Stomach smooth muscle (tissue), 2 donors: ENCODE measurements around the gene MAFG.
A peak's percentile ranks its signal among the peaks of the same experiment; 100 is the strongest.

Experiments used
- H3K27ac ChIP-seq: one replicate; pipeline ENCODE4 v1.7.0; 2013; ENCODE audit warnings: mild to moderate bottlenecking, low read length, inconsistent platforms
- H3K27me3 ChIP-seq, 2 donors: one replicate each; pipeline ENCODE4 v1.7.0; 2013; ENCODE audit warnings: low read length in 2 of 2; ENCODE audit not compliant: insufficient read depth in 2 of 2, control insufficient read depth in 1 of 2
- H3K36me3 ChIP-seq, 2 donors: one replicate each; pipeline ENCODE4 v1.7.0; 2013; ENCODE audit warnings: low read length in 2 of 2; ENCODE audit not compliant: control insufficient read depth in 2 of 2, insufficient read depth in 2 of 2
- H3K4me1 ChIP-seq: one replicate; pipeline ENCODE4 v1.7.0; 2013; ENCODE audit warnings: low read length; ENCODE audit not compliant: control insufficient read depth, insufficient read depth
- H3K4me3 ChIP-seq, 2 donors: one replicate each; pipeline ENCODE4 v1.7.0; 2013; ENCODE audit warnings: low read length in 2 of 2
- H3K9ac ChIP-seq, 2 donors: one replicate each; pipeline ENCODE4 v1.7.0; 2013; ENCODE audit warnings: low read length in 2 of 2, mild to moderate bottlenecking in 1 of 2
- H3K9me3 ChIP-seq, 2 donors: one replicate each; pipeline ENCODE4 v1.7.0; 2013; ENCODE audit warnings: low read length in 2 of 2; ENCODE audit not compliant: control insufficient read depth in 2 of 2
- donor health status: healthy.
- donor health status: Pancreatic carcinoma.

MAFG gene

DNA sequence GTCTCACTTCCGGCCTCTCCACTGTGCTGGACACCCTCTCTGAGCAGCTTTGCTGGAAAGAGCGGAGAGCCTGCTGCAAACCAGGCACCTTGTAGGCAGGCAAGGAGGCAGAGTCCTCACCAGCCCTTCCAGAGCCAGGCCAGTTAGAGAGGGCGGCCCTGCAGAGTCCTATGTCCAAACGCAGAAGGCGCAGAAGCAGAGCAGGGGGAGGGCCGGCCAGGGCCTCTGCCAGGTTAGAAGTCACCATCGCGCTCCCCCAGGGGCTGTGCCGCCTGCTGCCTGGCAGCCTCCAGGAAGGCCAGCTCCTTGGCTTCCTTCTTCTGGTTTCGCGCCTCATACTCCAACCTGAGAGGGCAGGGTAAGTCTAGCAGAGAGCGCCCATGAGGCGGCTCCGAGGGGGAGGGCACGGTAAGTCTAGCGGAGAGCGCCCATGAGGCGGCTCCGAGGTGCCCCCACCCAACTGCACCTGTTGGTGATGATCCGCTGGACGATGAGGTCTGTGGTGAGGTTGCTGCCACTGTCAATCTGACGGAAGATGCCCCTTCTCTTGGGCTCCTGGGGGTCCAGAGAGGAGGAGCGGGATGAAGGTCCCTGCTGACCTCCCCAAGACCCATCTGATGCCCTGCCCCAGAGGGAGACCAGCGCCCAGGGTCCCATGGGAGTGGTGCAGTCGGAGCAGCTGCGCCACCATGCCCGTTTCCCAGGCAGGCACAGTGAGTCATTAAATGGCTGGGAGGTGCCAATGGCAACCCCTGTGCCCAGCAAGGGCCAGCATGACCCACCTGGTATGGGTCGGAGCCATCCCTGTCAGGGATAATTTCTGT is 22.7 kb downstream of the MAFG start:
- no peak overlapping the region for H3K9ac ChIP-seq
- H3K36me3 ChIP-seq = peaks cover 0 to 8% of the 10 kb centered on the region in 2 donors
- H3K4me3 ChIP-seq = no peak overlapping the region
- H3K27ac ChIP-seq = no peak overlapping the region
- H3K4me1 ChIP-seq = peaks cover 12% of the 10 kb centered on the region
- H3K27me3 ChIP-seq = peaks cover 5 to 19% of the 10 kb centered on the region in 2 donors
- H3K9me3 ChIP-seq = no peaks in the 10 kb centered on the region

DNA sequence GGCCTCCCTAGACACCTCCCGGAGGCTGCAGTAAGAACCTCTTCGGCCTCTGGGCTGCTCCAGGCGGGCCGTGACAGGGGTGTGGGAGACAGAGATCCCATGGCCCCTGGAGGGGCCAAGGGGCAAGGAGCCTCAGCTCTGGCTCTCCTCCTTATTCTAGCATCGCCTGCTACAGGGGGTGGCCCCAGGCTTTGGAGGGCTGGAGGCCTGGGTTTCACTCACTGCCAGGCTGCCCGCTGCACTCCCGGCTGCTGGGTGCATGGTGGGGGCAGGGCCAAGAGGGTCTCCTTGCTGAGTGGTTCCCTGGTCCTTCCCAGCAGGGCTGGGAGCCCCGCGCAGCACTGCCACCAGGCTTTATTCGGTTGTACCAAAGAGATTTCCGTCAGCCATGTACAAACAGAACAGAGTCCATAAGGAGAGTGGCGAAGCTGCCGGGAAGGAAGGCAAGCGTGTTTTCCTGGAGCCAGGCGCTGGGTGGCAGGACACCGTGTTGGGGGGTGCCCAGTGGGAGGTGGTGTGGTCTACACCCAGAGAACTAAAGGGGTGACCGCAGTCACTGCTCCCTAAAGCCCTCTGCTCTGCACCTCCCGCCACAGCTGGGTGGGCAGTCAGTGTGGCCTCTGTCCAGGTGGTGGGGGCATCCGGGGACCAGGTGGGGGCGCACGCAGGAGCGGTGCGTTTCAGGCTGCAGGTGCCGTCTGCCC is 23.5 kb downstream of the MAFG start:
- peaks cover 12% of the 10 kb centered on the region for H3K4me1 ChIP-seq
- H3K9ac ChIP-seq = no peak overlapping the region
- no peak overlapping the region for H3K27ac ChIP-seq
- H3K36me3 ChIP-seq = peaks cover 3 to 11% of the 10 kb centered on the region in 2 donors
- H3K9me3 ChIP-seq = no peaks in the 10 kb centered on the region
- no peak overlapping the region for H3K4me3 ChIP-seq
- peaks cover 5 to 19% of the 10 kb centered on the region in 2 donors for H3K27me3 ChIP-seq

DNA sequence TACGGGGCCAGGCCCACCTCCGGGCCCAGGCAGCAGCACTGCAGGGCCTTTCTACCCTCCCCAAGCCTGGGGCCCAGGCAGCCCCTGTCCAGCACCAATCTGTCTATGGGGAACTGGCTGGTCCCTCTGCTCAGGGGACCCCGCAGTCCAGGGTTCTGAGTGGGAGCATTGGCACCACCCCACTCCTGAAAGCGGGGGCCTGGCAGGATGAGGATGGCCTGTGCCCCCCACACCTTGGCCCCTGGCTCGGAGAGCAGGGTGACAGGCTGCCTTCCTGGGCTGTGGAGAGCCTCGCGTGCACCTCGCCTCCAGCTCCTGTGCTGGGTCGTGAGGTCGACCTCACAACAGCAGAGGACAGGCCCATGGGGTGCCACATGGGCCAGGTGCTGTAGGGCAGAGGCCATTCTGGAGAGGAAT is 24.1 kb downstream of the MAFG start:
- H3K4me1 ChIP-seq = peaks cover 12% of the 10 kb centered on the region

DNA sequence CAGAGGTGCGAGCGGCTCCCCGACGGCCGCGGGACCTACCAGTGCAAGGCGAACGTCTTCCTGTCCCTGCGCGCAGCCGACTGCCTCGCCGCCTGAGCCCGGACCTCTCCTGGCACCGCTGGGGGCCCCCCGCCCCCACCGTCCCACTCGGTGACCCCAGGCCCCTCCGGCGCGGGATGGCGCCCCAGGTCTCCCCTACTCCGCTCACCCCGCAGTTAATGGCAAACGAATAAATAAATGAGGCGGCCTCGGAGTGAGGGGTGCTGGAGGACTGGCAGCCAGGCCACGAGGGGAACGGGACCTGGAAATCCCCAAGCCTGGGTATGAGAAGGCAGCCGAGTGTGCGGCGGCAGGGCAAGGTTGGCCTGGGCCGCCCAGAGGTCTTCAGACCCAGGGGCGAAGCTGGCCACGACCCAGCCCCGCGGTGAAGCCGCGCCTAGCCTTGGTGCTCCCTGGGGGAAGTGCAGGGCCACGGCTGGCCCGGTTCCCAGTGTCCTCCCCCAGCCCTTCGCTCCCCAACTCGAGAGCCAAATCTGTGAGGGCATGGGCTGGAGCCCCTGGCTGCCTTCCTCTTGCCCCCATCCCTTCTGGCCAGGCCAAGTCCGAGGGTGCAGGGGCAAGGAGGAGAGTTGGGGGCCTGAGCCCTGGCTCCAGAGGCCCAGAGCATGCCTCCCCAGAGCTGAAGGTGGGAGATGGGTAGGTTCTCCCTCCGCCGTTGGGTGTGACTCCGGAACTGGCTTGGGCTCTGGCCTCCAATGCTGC is 24.7 kb downstream of the MAFG start:
- peaks cover 7 to 19% of the 10 kb centered on the region in 2 donors for H3K36me3 ChIP-seq
- no peaks in the 10 kb centered on the region for H3K9me3 ChIP-seq
- H3K4me3 ChIP-seq = peak overlapping the region in 1 of 2 donors; percentile 55
- peaks cover 5 to 19% of the 10 kb centered on the region in 2 donors for H3K27me3 ChIP-seq
- no peak overlapping the region for H3K9ac ChIP-seq
- peaks cover 12% of the 10 kb centered on the region for H3K4me1 ChIP-seq
- H3K27ac ChIP-seq = no peak overlapping the region

More for the DNA sequence above, 24.1 kb downstream of the MAFG start:
- Histone ChIP-seq H3K27ac (no peak overlapping the region), H3K4me3 (no peak overlapping the region), H3K27me3 (peaks cover 5 to 19% of the 10 kb centered on the region in 2 donors), H3K9me3 (no peaks in the 10 kb centered on the region), H3K36me3 (peaks cover 4 to 13% of the 10 kb centered on the region in 2 donors), H3K9ac (no peak overlapping the region)

DNA sequence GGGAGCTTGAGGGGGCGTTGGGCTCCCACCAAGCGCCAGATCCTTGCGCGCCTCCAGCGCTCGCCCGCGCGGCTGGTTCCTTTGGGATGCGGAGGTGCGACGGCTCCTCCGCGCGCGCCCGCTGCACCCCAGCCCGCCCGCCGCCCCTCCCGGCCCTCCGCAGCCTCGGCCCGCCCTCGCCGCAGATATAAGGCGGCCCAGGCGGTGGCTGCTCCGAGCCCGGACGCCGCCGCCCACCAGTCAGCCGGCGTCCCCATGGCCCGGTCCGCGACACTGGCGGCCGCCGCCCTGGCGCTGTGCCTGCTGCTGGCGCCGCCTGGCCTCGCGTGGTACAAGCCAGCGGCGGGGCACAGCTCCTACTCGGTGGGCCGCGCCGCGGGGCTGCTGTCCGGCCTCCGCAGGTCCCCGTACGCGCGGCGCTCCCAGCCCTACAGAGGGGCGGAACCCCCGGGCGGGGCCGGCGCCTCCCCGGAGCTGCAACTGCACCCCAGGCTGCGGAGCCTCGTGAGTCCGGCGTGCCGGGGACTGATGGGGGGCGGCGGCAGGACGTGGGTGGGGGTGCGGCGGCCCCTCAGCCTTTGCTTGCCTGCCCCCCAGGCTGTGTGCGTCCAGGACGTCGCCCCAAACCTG is 25.4 kb downstream of the MAFG start, which contains the start of gene NPB:
Gene NPB, plus strand, starts transcription at position 216 of the 630 bp plus-strand sequence. Its CDS starts 40 bp downstream, at position 256.
- peaks cover 12% of the 10 kb centered on the region for H3K4me1 ChIP-seq
- H3K36me3 ChIP-seq = peaks cover 7 to 19% of the 10 kb centered on the region in 2 donors
- no peak within 1 kb of the TSS for H3K27ac ChIP-seq
- no peak within 1 kb of the TSS for H3K9ac ChIP-seq
- H3K27me3 ChIP-seq = peaks cover 5 to 19% of the 10 kb centered on the region in 2 donors
- no peaks in the 10 kb centered on the region for H3K9me3 ChIP-seq
- peak within 1 kb of the TSS in 1 of 2 donors; percentile 55 for H3K4me3 ChIP-seq

DNA sequence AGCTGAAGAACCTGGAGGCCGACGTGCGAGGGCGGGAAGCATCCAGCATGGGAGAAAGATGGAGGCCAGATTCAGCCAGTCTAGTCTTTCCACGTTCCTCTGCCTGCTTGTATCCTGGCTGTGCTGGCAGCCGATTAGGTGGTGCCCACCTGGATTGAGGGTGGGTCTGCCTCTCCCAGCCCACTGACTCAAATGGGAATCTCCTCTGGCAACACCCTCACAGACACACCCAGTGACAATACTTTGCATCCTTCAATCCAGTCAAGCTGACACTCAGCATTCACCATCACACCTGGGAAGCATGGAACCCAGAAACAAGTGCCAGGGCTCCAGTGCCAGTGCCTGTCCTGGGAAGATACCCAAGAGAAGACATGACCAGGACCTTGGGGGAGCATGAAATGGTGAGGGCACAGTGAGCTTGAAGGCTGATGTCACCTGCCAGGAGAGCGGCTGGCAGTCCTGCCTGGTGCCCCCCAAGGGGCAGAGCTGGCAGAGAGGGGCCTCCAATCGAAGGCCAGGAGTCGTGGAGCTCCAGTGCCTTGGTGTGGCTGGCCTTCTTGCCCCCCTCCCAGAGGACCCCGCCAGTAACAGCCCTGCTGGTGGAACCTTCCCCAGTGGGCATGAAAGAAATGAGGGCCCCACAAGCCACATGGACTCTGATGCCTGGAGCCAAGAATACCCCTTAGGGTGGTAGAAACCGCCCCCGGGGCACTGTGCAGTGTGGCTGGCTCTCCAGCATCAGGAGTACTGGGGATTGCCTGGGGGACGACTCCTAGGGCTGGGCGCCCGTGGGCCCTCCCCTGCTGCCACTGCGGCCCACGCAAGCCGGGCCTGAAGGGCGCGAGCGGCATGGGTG is 26.1 kb downstream of the MAFG start:
- no peak overlapping the region for H3K27ac ChIP-seq
- H3K36me3 ChIP-seq = peaks cover 7 to 23% of the 10 kb centered on the region in 2 donors
- H3K4me3 ChIP-seq = peak overlapping the region in 1 of 2 donors; percentile 55
- H3K4me1 ChIP-seq = peaks cover 12% of the 10 kb centered on the region
- H3K27me3 ChIP-seq = peaks cover 5 to 19% of the 10 kb centered on the region in 2 donors
- no peak overlapping the region for H3K9ac ChIP-seq
- H3K9me3 ChIP-seq = no peaks in the 10 kb centered on the region

DNA sequence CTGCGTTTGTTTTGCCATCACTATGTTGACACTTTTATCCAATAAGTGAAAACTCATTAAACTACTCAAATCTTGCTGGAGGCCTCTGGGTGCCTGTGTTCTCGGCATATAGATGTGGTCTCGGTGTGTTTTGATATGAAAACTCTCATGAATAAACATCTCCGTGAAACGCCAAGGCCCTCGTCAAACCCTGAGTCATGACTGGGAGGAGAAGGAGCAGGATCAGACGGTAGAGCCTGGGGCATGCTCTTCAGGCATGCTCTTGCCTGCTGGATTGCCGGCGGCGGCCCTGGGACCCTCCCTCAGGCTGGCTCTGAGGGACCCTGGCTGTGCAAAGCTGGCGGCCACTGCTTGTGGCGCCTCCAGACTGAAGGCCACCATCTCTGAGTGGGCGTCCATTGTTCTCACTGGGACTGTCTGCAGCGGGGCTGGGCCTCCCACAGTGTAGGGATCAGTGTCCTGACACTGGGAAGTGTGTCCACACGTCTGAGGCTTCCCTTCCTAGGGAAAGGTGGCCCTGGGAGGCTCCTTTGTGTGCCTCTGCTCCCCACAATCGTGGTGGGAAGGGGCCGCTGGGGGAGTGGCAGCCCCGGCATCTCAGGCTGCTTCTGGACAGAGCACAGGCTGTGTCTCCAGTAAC is 27.2 kb downstream of the MAFG start:
- Histone ChIP-seq H3K27ac (no peak overlapping the region), H3K27me3 (peaks cover 5 to 19% of the 10 kb centered on the region in 2 donors), H3K4me3 (no peak overlapping the region), H3K9ac (no peak overlapping the region), H3K4me1 (peaks cover 12% of the 10 kb centered on the region), H3K36me3 (peaks cover 9 to 29% of the 10 kb centered on the region in 2 donors), H3K9me3 (no peaks in the 10 kb centered on the region)

DNA sequence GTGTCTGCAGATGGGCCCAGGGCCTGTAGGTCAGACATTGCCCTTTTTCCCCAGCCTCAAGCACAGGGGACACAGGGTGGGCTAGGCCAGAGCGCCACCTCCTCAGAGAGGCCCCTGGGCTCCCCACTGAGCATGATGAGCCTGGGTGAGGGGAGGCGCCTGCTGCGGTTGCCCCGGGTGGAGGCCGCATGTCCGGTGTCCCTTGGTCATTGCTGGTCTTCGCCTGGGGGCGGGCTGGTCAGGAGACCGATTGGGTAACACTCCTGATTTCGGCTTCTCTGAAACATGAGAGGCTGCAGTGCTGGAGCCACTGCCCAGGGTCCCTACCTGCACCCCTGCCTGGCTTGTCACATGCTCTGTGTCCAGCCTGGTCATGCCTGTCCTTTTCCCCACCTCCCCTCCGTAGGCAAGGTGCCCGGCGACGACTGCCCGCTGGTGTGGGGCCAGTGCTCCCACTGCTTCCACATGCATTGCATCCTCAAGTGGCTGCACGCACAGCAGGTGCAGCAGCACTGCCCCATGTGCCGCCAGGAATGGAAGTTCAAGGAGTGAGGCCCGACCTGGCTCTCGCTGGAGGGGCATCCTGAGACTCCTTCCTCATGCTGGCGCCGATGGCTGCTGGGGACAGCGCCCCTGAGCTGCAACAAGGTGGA is 27.9 kb downstream of the MAFG start:
- peaks cover 9 to 29% of the 10 kb centered on the region in 2 donors for H3K36me3 ChIP-seq
- H3K9ac ChIP-seq = no peak overlapping the region
- H3K4me1 ChIP-seq = peaks cover 12% of the 10 kb centered on the region
- no peak overlapping the region for H3K4me3 ChIP-seq
- H3K27ac ChIP-seq = no peak overlapping the region
- peaks cover 5 to 19% of the 10 kb centered on the region in 2 donors for H3K27me3 ChIP-seq
- H3K9me3 ChIP-seq = no peaks in the 10 kb centered on the region

DNA sequence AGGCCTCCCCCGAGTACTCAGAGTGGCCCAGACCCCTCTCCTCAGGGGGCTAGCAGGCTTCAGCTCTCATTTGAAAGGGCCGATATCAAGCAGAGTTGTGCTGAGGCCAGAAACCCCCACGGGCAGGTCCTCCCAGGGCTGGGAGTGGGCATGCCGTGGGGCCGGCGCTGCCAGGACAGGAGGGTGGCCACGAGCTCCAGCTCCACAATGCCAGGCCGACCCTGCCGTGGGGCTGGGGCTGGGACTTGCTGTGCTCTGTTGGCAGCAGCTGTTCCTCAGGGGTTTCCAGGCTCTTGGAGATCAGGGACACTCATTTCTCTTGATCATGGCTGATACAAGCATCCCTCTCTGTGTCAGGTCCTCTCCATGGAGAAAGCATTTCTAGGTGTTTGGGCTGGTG is 28.6 kb downstream of the MAFG start:
- Histone ChIP-seq H3K4me1 (peaks cover 12% of the 10 kb centered on the region), H3K9ac (no peak overlapping the region), H3K27ac (no peak overlapping the region), H3K27me3 (peaks cover 5 to 19% of the 10 kb centered on the region in 2 donors), H3K36me3 (peaks cover 9 to 33% of the 10 kb centered on the region in 2 donors), H3K9me3 (no peaks in the 10 kb centered on the region), H3K4me3 (no peak overlapping the region)
